ENCODE measurements around the gene RIN3.

Gene RIN3

GRCh38 chr14:92632546-92633273 is 119.1 kb downstream of the RIN3 start:
- no peak for TF ChIP-seq CTCF (IDR thresholded peaks at IDR 0.05; ENCODE audit: low read depth, low read length)
- no peak for DNase-seq (ENCODE audit: extremely low read depth, low read depth)

GRCh38 chr14:92633274-92633616 is 119.7 kb downstream of the RIN3 start:
- no peak for DNase-seq (ENCODE audit: extremely low read depth, low read depth)

GRCh38 chr14:92633724-92634123 is 120.1 kb downstream of the RIN3 start:
- no peak for DNase-seq (ENCODE audit: extremely low read depth, low read depth)
- no peak for TF ChIP-seq CTCF (IDR thresholded peaks at IDR 0.05; ENCODE audit: low read depth, low read length)

More at GRCh38 chr14:92633274-92633616, 119.7 kb downstream of the RIN3 start:
- no peak for TF ChIP-seq CTCF (IDR thresholded peaks at IDR 0.05; ENCODE audit: low read depth, low read length)

GRCh38 chr14:92635031-92635430 is 121.5 kb downstream of the RIN3 start:
- DNase-seq (ENCODE audit: extremely low read depth, low read depth): no peak
- no peak for TF ChIP-seq CTCF (IDR thresholded peaks at IDR 0.05; ENCODE audit: low read depth, low read length)

GRCh38 chr14:92635896-92636295 is 122.3 kb downstream of the RIN3 start:
- DNase-seq (ENCODE audit: extremely low read depth, low read depth): no peak
- no peak for TF ChIP-seq CTCF (IDR thresholded peaks at IDR 0.05; ENCODE audit: low read depth, low read length)

GRCh38 chr14:92637228-92637627 is 123.6 kb downstream of the RIN3 start:
- DNase-seq (ENCODE audit: extremely low read depth, low read depth): no peak
- TF ChIP-seq CTCF (IDR thresholded peaks at IDR 0.05; ENCODE audit: low read depth, low read length): no peak

GRCh38 chr14:92637864-92638263 is 124.3 kb downstream of the RIN3 start:
- TF ChIP-seq CTCF (IDR thresholded peaks at IDR 0.05; ENCODE audit: low read depth, low read length): no peak
- DNase-seq (ENCODE audit: extremely low read depth, low read depth): no peak
